ENCODE data around the gene ENOX1.

- TF ChIP-seq HDGF (IDR thresholded peaks at IDR 0.05; ENCODE audit: borderline replicate concordance) (no peak), FOXM1 (IDR thresholded peaks at IDR 0.05; ENCODE audit: borderline replicate concordance) (no peak), ARNT (IDR thresholded peaks at IDR 0.05) (no peak), SP1 (IDR thresholded peaks at IDR 0.05) (no peak), FOXA1 (IDR thresholded peaks at IDR 0.05) (no peak), BHLHE40 (IDR thresholded peaks at IDR 0.05; ENCODE audit: borderline replicate concordance) (no peak), L3MBTL2 (conservative IDR thresholded peaks at IDR 0.05) (no peak), NFRKB (IDR thresholded peaks at IDR 0.05) (no peak), CTBP1 (IDR thresholded peaks at IDR 0.05; ENCODE audit: borderline replicate concordance) (no peak)
Observed at GRCh38 chr13:43424412-43424811, 362.4 kb downstream of the ENOX1 start.
